Hair follicular keratinocyte (primary cell): ENCODE measurements around the gene TRPM7. TPM values are rescaled to one million over a fixed set of nuclear protein-coding genes. Genes with fewer than 3 reads are reported as not detected.

Experiments
- total RNA-seq: library from RNA; depleted of rRNA; stranded (reverse); fragments of >200 nt; gene quantifications from 2 replicates; pipeline ENCODE4 v1.2.3, GENCODE V29; 2015

Gene TRPM7, protein sequence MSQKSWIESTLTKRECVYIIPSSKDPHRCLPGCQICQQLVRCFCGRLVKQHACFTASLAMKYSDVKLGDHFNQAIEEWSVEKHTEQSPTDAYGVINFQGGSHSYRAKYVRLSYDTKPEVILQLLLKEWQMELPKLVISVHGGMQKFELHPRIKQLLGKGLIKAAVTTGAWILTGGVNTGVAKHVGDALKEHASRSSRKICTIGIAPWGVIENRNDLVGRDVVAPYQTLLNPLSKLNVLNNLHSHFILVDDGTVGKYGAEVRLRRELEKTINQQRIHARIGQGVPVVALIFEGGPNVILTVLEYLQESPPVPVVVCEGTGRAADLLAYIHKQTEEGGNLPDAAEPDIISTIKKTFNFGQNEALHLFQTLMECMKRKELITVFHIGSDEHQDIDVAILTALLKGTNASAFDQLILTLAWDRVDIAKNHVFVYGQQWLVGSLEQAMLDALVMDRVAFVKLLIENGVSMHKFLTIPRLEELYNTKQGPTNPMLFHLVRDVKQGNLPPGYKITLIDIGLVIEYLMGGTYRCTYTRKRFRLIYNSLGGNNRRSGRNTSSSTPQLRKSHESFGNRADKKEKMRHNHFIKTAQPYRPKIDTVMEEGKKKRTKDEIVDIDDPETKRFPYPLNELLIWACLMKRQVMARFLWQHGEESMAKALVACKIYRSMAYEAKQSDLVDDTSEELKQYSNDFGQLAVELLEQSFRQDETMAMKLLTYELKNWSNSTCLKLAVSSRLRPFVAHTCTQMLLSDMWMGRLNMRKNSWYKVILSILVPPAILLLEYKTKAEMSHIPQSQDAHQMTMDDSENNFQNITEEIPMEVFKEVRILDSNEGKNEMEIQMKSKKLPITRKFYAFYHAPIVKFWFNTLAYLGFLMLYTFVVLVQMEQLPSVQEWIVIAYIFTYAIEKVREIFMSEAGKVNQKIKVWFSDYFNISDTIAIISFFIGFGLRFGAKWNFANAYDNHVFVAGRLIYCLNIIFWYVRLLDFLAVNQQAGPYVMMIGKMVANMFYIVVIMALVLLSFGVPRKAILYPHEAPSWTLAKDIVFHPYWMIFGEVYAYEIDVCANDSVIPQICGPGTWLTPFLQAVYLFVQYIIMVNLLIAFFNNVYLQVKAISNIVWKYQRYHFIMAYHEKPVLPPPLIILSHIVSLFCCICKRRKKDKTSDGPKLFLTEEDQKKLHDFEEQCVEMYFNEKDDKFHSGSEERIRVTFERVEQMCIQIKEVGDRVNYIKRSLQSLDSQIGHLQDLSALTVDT (N-terminal part only)
- 14.4 and 22.2 TPM in 2 replicates for total RNA-seq

DNA sequence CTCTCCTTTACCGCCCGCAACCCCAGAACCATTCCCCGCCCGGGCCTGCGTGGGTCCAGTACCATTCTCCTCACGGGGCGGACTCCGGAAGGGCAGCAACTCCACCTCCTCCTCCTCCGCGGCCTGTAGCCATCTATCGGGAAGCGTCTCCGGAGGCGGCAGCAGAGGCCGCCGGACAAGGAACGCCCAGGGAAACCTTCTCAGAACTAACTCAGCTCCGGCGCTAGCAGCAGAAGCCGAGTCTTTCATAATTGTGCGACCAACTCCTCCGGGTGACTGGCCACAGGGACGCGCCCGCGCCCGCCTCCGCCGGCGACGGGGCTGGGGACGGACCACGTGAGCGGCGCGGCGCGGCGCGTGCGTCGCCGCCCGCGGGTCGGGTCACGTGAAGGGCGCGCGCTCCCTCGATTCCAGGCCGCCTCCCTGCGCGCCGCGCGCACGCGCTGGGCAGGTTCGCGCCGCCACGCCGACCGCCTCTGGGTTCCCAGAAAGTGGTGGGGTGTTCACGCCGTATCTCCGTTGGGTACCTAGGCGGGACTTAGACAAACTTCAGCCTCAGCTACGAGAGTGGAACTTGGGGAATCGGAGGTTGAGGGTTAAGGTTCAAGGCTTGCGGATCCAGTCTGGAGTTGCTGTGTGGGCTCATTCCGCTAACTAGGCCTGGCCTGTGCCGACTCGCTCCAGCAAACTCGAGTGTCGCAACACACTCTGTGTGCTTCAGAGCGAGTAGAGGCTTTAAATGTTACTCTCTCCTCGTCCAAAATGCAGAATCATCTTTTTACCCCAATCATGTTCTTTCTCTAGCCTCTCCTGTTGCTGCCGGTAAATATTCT is at the start of gene TRPM7:
TSS of gene TRPM7 (minus strand) at position 329 of the 833 bp plus-strand sequence. CDS start at position 65, 264 bp downstream.

DNA sequence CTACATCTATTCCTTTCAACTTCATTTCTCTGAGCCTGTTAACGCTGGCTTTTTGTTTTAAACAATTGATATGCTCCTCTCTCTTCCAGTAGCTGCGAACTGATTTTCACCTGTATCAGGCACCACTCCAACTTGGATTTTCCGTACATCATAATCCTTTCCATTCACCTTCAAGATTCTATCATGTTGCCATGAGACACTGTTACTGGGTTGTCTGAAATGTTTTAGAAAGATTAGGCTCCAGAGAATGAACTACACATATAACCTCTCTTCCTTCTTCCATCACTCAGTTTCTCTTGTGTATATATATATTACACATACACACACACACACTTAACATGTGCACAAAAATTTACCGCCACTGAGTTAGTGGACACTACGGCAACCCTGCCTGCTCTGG is 140.0 kb downstream of the TRPM7 start, which contains the start of gene USP50:
TSS of gene USP50 (minus strand) at position 101 of the 400 bp plus-strand sequence. CDS start 141 bp downstream, outside the sequence.

Other genes starting within 250 kb of the TRPM7 start
- gene USP50, start 140.1 kb downstream of the TRPM7 start, total RNA-seq = 0.55 TPM in 1 of 2 replicates, not detected in the other
- gene SPPL2A, start 78.9 kb upstream of the TRPM7 start, total RNA-seq = 81.4 and 87.4 TPM in 2 replicates
- 8.3 and 9.1 TPM in 2 replicates for gene AP4E1, start 221.9 kb upstream of the TRPM7 start, total RNA-seq